B cell (primary cell): Measurements from ENCODE around the gene WDR48. TPM values are rescaled to one million over a fixed set of nuclear protein-coding genes. Genes with fewer than 3 reads are reported as not detected.

ENCODE experiments used
- ATAC-seq: fragments of 200-7000 bp; cut with Tn5 transposase; one replicate; pipeline ENCODE4 v1.10.0; 2021; ENCODE audit warnings: low read depth, mild to moderate bottlenecking, moderate number of reproducible peaks, moderate library complexity
- CTCF ChIA-PET: fragments of 350-600 bp; sonication (Branson Sonifier 250); formaldehyde crosslinking; loops from one replicate; lab custom pipeline; 2021; ENCODE audit warnings: antibody characterized with exemption, inconsistent platforms; lab: Charles Lee
- POLR2A ChIA-PET: fragments of 350-600 bp; sonication (Branson Sonifier 250); formaldehyde crosslinking; loops from one replicate; lab custom pipeline; 2021; ENCODE audit warnings: antibody characterized with exemption; lab: Charles Lee
- DNase-seq: peaks from one replicate; pipeline ENCODE4 v3.0.0; 2013
- H2AFZ ChIP-seq: 2 replicates; pipeline ENCODE4 v1.6.1; 2012; ENCODE audit warnings: mild to moderate bottlenecking, low read depth, low read length; ENCODE audit not compliant: insufficient read depth, poor library complexity, severe bottlenecking
- H3K27ac ChIP-seq, 2 donors: 1 replicate in 1 of 2; 2 replicates in 1 of 2; pipeline ENCODE4 v1.5.1; 2012 to 2013; ENCODE audit warnings: low read length in 2 of 2, mild to moderate bottlenecking in 2 of 2, moderate library complexity in 1 of 2
- H3K27me3 ChIP-seq, 4 experiments: fragments of 200-600 bp in 1 of 4; sonication (generic) in 1 of 4; replicated peaks in 1 of 4; 1 replicate in 2 of 4; 2 replicates in 2 of 4; pipeline versions ENCODE4 v1.6.1 to v1.7.0; 2013 to 2016; ENCODE audit warnings: low read length in 3 of 4, mild to moderate bottlenecking in 2 of 4, mixed read lengths in 1 of 4, moderate library complexity in 1 of 4; ENCODE audit not compliant: insufficient read depth in 4 of 4, control insufficient read depth in 3 of 4; ENCODE audit errors: control extremely low read depth in 1 of 4
- H3K36me3 ChIP-seq, 2 experiments: replicated peaks in 1 of 2; 1 replicate in 1 of 2; 2 replicates in 1 of 2; pipeline versions ENCODE4 v1.6.1 to v1.7.1; 2013; ENCODE audit warnings: low read length in 1 of 2; ENCODE audit not compliant: insufficient read depth in 2 of 2, control insufficient read depth in 1 of 2; ENCODE audit errors: control extremely low read depth in 1 of 2, extremely low read depth in 1 of 2
- H3K4me1 ChIP-seq, 2 donors: fragments of 200-600 bp in 1 of 2; sonication (generic) in 1 of 2; 1 replicate in 1 of 2; 2 replicates in 1 of 2; pipeline versions ENCODE4 v1.5.1 to v1.6.1; 2013 to 2017; ENCODE audit warnings: low read length in 2 of 2; ENCODE audit not compliant: control insufficient read depth in 2 of 2, insufficient read depth in 2 of 2
- H3K4me2 ChIP-seq: replicated peaks from 2 replicates; pipeline ENCODE3; 2012; ENCODE audit warnings: mild to moderate bottlenecking, low read depth, low read length; ENCODE audit not compliant: poor library complexity, severe bottlenecking
- H3K4me3 ChIP-seq, 5 experiments: fragments of 200-600 bp in 1 of 5; sonication (generic) in 1 of 5; 1 replicate in 3 of 5; 2 replicates in 2 of 5; pipeline versions ENCODE4 v1.5.1 to v1.7.0; 2011 to 2016; ENCODE audit warnings: low read length in 4 of 5, mild to moderate bottlenecking in 4 of 5, low read depth in 2 of 5, control low read depth in 1 of 5, moderate library complexity in 1 of 5; ENCODE audit not compliant: insufficient read depth in 1 of 5; ENCODE audit errors: control extremely low read depth in 1 of 5, extremely low read depth in 1 of 5
- H3K79me2 ChIP-seq: fragments of 200-600 bp; sonication (generic); one replicate; pipeline ENCODE4 v1.6.0; 2016; ENCODE audit warnings: low read length; ENCODE audit not compliant: control insufficient read depth, insufficient read depth
- H3K9ac ChIP-seq: fragments of 200-600 bp; sonication (generic); 2 replicates; pipeline ENCODE4 v1.6.1; 2017; ENCODE audit warnings: mild to moderate bottlenecking, low read length, moderate library complexity
- H3K9me3 ChIP-seq, 3 donors: one replicate each; pipeline versions ENCODE4 v1.6.1 to v1.7.1; 2013; ENCODE audit warnings: low read length in 2 of 3; ENCODE audit not compliant: control insufficient read depth in 2 of 3, insufficient read depth in 1 of 3; ENCODE audit errors: control extremely low read depth in 1 of 3
- H4K20me1 ChIP-seq: 2 replicates; pipeline ENCODE4 v1.6.0; 2012; ENCODE audit warnings: mild to moderate bottlenecking, low read length; ENCODE audit not compliant: insufficient read depth, control insufficient read depth, poor library complexity, severe bottlenecking
- H3K27ac Mint-ChIP-seq: one replicate; pipeline ENCODE4 v1.8.0; 2021; ENCODE audit warnings: mixed read lengths
- H3K27me3 Mint-ChIP-seq: one replicate; pipeline ENCODE4 v1.8.0; 2021; ENCODE audit warnings: mixed read lengths
- H3K4me1 Mint-ChIP-seq: one replicate; pipeline ENCODE4 v1.8.0; 2021; ENCODE audit warnings: mixed read lengths
- H3K4me3 Mint-ChIP-seq: one replicate; pipeline ENCODE4 v1.8.0; 2021; ENCODE audit warnings: mixed read lengths
- H3K9me3 Mint-ChIP-seq: one replicate; pipeline ENCODE4 v1.8.0; 2022; ENCODE audit warnings: mixed read lengths; ENCODE audit not compliant: insufficient read depth
- EZH2 ChIP-seq: IDR thresholded peaks from 2 replicates; pipeline ENCODE4 v1.6.1; 2012; ENCODE audit warnings: borderline replicate concordance, low read depth, mild to moderate bottlenecking, moderate library complexity, low read length; ENCODE audit not compliant: insufficient read depth, poor library complexity, severe bottlenecking
- WGBS: methylation state at CpG from one replicate; pipeline ENCODE4 v1.1.5; 2013; ENCODE audit warnings: missing lambda C conversion rate; ENCODE audit not compliant: insufficient coverage; 5-methylcytosine and 5-hydroxymethylcytosine counted together
- intact Hi-C: fragments of 100-400 bp; cut with micrococcal nuclease; formaldehyde crosslinking; loops from one replicate; pipeline ENCODE4 v1.10.0; 2022
- polyA plus RNA-seq: library from polyadenylated mRNA; depleted of rRNA; stranded (reverse); fragments of >200 nt; gene quantifications from 2 replicates; pipeline ENCODE4 v1.2.3, GENCODE V29; 2012
- total RNA-seq, 2 donors: library from RNA; stranded (reverse); fragments of 120-200 nt in 1 of 2; gene quantifications; 1 replicate in 1 of 2; 2 replicates in 1 of 2; pipeline versions ENCODE4 v1.2.3 to v1.2.4, GENCODE V29; 2013 to 2022
- TF ChIP-seq, protein P1 (sequence below): fragments of 200-600 bp; IDR thresholded peaks from one replicate; pipeline ENCODE4 v1.8.0; 2022; ENCODE audit warnings: antibody characterized with exemption, mild to moderate bottlenecking

Gene WDR48
- total and polyA plus RNA-seq, 2 donors (not counting 1 experiment from before 2014, with no cell fraction given): 20.8 to 68.6 TPM

DNA sequence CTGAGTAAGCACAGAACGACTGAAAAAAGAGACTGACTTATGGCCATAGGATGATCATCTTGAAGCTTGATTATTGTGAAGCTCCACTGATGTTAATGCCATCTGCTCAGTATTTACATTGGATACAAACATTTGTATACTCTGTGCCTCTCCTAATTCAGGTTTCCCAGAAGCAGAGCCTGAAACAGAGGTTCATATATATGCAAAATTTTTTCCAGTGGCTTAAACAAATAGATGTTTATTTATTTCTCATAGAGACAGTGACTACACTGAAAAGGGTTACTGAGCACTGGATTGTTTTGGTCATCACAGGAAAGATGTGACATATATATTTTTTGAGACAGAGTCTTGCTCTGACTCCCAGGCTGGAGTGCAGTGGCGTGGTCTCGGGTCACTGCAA is 36.4 kb upstream of the WDR48 start:
- H4K20me1 ChIP-seq: no peaks in the 10 kb centered on the region
- Mint-ChIP-seq H3K4me1 (peaks cover 2% of the 10 kb centered on the region), H3K9me3 (no peaks in the 10 kb centered on the region), H3K4me3 (no peak overlapping the region), H3K27me3 (peaks cover 17% of the 10 kb centered on the region), H3K27ac (no peak overlapping the region)
- 100% methylated on average over 2 of the region's 3 CpGs for WGBS
- H3K36me3 ChIP-seq: no peaks in the 10 kb centered on the region
- no peak overlapping the region for H3K9ac ChIP-seq
- no peaks in the 10 kb centered on the region for H3K4me1 ChIP-seq
- TF ChIP-seq, protein P1, sequence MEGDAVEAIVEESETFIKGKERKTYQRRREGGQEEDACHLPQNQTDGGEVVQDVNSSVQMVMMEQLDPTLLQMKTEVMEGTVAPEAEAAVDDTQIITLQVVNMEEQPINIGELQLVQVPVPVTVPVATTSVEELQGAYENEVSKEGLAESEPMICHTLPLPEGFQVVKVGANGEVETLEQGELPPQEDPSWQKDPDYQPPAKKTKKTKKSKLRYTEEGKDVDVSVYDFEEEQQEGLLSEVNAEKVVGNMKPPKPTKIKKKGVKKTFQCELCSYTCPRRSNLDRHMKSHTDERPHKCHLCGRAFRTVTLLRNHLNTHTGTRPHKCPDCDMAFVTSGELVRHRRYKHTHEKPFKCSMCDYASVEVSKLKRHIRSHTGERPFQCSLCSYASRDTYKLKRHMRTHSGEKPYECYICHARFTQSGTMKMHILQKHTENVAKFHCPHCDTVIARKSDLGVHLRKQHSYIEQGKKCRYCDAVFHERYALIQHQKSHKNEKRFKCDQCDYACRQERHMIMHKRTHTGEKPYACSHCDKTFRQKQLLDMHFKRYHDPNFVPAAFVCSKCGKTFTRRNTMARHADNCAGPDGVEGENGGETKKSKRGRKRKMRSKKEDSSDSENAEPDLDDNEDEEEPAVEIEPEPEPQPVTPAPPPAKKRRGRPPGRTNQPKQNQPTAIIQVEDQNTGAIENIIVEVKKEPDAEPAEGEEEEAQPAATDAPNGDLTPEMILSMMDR: no peak
- TF ChIP-seq EZH2: no peak
- peaks cover 0 to 13% (median 0%) of the 10 kb centered on the region in 4 experiments for H3K27me3 ChIP-seq
- no peak overlapping the region for H3K4me2 ChIP-seq
- POLR2A ChIA-PET: no interaction called here
- H3K4me3 ChIP-seq: no peak overlapping the region
- H3K27ac ChIP-seq: no peak overlapping the region
- H3K79me2 ChIP-seq: no peaks in the 10 kb centered on the region
- ATAC-seq: no peak
- no peak overlapping the region for H2AFZ ChIP-seq
- DNase-seq: no peak
- intact Hi-C loops: no loop called here
- H3K9me3 ChIP-seq: no peaks in the 10 kb centered on the region
- CTCF ChIA-PET: no interaction called here

DNA sequence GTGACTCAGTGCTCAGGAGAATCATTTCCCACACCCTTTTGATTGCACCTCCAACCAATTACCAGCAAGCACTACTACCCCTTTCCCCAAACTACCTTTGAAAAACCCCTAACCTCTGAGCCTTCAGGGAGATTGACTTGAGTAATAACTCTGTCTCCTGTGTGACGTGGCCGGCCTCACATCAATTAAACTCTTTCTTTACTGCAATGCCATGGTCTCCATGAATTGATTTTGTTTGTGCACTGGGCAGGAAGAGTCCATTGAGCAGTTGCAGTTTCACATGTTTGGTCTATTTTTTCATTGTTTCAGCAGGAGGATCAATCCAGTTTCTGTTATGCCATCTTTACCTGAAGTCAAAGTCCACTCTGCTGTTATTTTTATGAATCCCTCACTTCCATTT is 32.5 kb upstream of the WDR48 start:
- ATAC-seq (no peak), DNase-seq (no peak)
- H3K4me3 Mint-ChIP-seq: no peak overlapping the region
- H3K4me1 Mint-ChIP-seq: no peaks in the 10 kb centered on the region
- ChIA-PET POLR2A (no interaction called here), CTCF (no interaction called here)
- no peak overlapping the region for H3K27ac Mint-ChIP-seq
- H3K27me3 Mint-ChIP-seq: peaks cover 13% of the 10 kb centered on the region
- Histone ChIP-seq H3K79me2 (no peaks in the 10 kb centered on the region), H3K27me3 (peaks cover 0 to 9% (median 0%) of the 10 kb centered on the region in 4 experiments), H3K36me3 (no peaks in the 10 kb centered on the region), H3K4me3 (no peak overlapping the region), H3K27ac (no peak overlapping the region), H2AFZ (no peak overlapping the region), H4K20me1 (no peaks in the 10 kb centered on the region), H3K9ac (no peak overlapping the region), H3K4me2 (no peak overlapping the region), H3K4me1 (no peaks in the 10 kb centered on the region), H3K9me3 (no peaks in the 10 kb centered on the region)
- H3K9me3 Mint-ChIP-seq: no peaks in the 10 kb centered on the region
- intact Hi-C loops: no loop called here
- no CpG with 5 or more reads among the region's 2 CpGs for WGBS
- no peak for TF ChIP-seq EZH2
- TF ChIP-seq, protein P1: no peak
